ENCODE data around the gene PACS2.

DNA sequence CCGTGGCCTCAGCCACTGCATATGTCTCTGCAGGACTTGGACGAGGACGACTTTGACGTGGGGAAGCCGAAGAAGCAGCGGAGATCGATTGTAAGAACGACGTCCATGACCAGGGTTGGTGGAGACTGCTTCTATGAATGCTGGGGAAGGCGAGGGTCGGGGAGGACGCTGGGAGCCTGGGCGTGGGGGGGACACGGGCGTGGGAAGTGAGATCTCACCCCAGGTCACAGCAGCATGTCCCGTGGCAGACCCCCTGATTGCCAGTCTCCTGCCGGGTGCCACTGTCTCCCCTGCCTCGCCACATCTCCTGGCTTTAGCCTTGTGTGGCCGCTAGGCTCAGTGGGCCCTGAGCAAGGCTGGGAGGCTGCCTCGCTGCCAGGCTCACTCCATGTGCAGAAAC lies 53.9 kb downstream of the PACS2 start:
- no peak for TF ChIP-seq YY1 (IDR thresholded peaks at IDR 0.05; ENCODE audit: low read depth)
- TF ChIP-seq, protein P1, sequence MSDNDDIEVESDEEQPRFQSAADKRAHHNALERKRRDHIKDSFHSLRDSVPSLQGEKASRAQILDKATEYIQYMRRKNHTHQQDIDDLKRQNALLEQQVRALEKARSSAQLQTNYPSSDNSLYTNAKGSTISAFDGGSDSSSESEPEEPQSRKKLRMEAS (IDR thresholded peaks at IDR 0.05), result no peak

Measured in Ishikawa (cell line).